Caco-2 (cell line): ENCODE results near the gene SNAI3. TPM values are rescaled to one million over a fixed set of nuclear protein-coding genes. Genes with fewer than 3 reads are reported as not detected.

Experiments used
- BruUV-seq: library from RNA; stranded (reverse); fragments of 400-500 nt; replicated peaks from 2 replicates; lab custom pipeline; 2021; lab: Mats Ljungman, UMichigan
- CTCF ChIA-PET: fragments of 300-600 bp; sonication (Branson Sonifier 250); formaldehyde crosslinking; loops from one replicate; lab custom pipeline; 2022; ENCODE audit warnings: antibody characterized with exemption; lab: Charles Lee
- POLR2A ChIA-PET: fragments of 300-600 bp; sonication (Branson Sonifier 250); formaldehyde crosslinking; loops from one replicate; lab custom pipeline; 2022; ENCODE audit warnings: antibody characterized with exemption; lab: Charles Lee
- DNase-seq, 2 experiments: peaks; one replicate each; pipeline versions ENCODE4 v3.0.0 to v3.0.0-alpha.2; 2020 to 2022
- H3K27me3 ChIP-seq: replicated peaks from 2 replicates; pipeline ENCODE4 v1.6.0; 2011; ENCODE audit warnings: low read length; ENCODE audit not compliant: control insufficient read depth, insufficient read depth
- H3K36me3 ChIP-seq: 2 replicates; pipeline ENCODE4 v1.5.1; 2011; ENCODE audit warnings: low read length; ENCODE audit not compliant: control insufficient read depth, insufficient read depth
- H3K4me1 ChIP-seq: fragments of 250-450 bp; sonication (Bioruptor Pico); 2 replicates; pipeline ENCODE4 v1.5.1; 2020; ENCODE audit warnings: mild to moderate bottlenecking
- H3K4me3 ChIP-seq: 2 replicates; pipeline ENCODE4 v1.5.1; 2011; ENCODE audit warnings: low read depth, mild to moderate bottlenecking, control low read depth, low read length
- H3K9me3 ChIP-seq: fragments of 250-450 bp; sonication (Bioruptor Pico); 2 replicates; pipeline ENCODE4 v1.5.1; 2020; ENCODE audit warnings: mild to moderate bottlenecking, moderate library complexity
- H3K27ac Mint-ChIP-seq: one replicate; pipeline ENCODE4 v1.8.0; 2022; ENCODE audit warnings: mixed read lengths; ENCODE audit not compliant: unreplicated experiment
- H3K27me3 Mint-ChIP-seq: one replicate; pipeline ENCODE4 v1.8.0; 2022; ENCODE audit warnings: mixed read lengths; ENCODE audit not compliant: insufficient read depth, unreplicated experiment
- H3K36me3 Mint-ChIP-seq: one replicate; pipeline ENCODE4 v1.8.0; 2022; ENCODE audit warnings: mild to moderate bottlenecking, mixed read lengths; ENCODE audit not compliant: insufficient read depth, unreplicated experiment
- H3K4me1 Mint-ChIP-seq: one replicate; pipeline ENCODE4 v1.8.0; 2022; ENCODE audit warnings: low read depth, mixed read lengths; ENCODE audit not compliant: unreplicated experiment
- H3K4me3 Mint-ChIP-seq: one replicate; pipeline ENCODE4 v1.8.0; 2022; ENCODE audit warnings: mild to moderate bottlenecking, moderate library complexity, mixed read lengths; ENCODE audit not compliant: unreplicated experiment
- H3K9me3 Mint-ChIP-seq: one replicate; pipeline ENCODE4 v1.8.0; 2022; ENCODE audit warnings: mixed read lengths; ENCODE audit not compliant: unreplicated experiment
- intact Hi-C: fragments of 100-400 bp; cut with micrococcal nuclease; formaldehyde crosslinking; loops from one replicate; pipeline ENCODE4 v1.10.0; 2022; ENCODE audit not compliant: unreplicated experiment
- total RNA-seq: library from RNA; stranded (reverse); gene quantifications from 2 replicates; pipeline ENCODE4 v1.2.3, GENCODE V29; 2022
- TF ChIP-seq, protein P1 (sequence below), 2 experiments: fragments of 200-600 bp in 1 of 2; IDR thresholded peaks; 1 replicate in 1 of 2; 2 replicates in 1 of 2; pipeline versions ENCODE4 v1.5.1 to v1.8.0; 2011 to 2022; ENCODE audit warnings: antibody characterized with exemption in 1 of 2, control low read depth in 1 of 2, inconsistent platforms in 1 of 2, low read depth in 1 of 2, low read length in 1 of 2, mild to moderate bottlenecking in 1 of 2, moderate library complexity in 1 of 2; ENCODE audit not compliant: insufficient read depth in 1 of 2, severe bottlenecking in 1 of 2, unreplicated experiment in 1 of 2

SNAI3 gene
- total RNA-seq, 1 experiment from 2014 or later, result 3.5 TPM

GRCh38 chr16:88697116-88697830 lies 11.0 kb upstream of the SNAI3 start:
- Histone ChIP-seq H3K36me3 (peaks cover 2% of the 10 kb centered on the region; the same call in 1 of the 2 replicates), H3K4me1 (no peaks in the 10 kb centered on the region), H3K4me3 (no peak overlapping the region), H3K9me3 (no peaks in the 10 kb centered on the region), H3K27me3 (no peaks in the 10 kb centered on the region)
- TF ChIP-seq, protein P1, sequence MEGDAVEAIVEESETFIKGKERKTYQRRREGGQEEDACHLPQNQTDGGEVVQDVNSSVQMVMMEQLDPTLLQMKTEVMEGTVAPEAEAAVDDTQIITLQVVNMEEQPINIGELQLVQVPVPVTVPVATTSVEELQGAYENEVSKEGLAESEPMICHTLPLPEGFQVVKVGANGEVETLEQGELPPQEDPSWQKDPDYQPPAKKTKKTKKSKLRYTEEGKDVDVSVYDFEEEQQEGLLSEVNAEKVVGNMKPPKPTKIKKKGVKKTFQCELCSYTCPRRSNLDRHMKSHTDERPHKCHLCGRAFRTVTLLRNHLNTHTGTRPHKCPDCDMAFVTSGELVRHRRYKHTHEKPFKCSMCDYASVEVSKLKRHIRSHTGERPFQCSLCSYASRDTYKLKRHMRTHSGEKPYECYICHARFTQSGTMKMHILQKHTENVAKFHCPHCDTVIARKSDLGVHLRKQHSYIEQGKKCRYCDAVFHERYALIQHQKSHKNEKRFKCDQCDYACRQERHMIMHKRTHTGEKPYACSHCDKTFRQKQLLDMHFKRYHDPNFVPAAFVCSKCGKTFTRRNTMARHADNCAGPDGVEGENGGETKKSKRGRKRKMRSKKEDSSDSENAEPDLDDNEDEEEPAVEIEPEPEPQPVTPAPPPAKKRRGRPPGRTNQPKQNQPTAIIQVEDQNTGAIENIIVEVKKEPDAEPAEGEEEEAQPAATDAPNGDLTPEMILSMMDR (IDR thresholded peaks at IDR 0.05; ENCODE audit: insufficient read depth in 1 of 2, low read depth in 1 of 2, low read length in 1 of 2, severe bottlenecking in 1 of 2, unreplicated experiment in 1 of 2), result no peak
- no TSS peak for BruUV-seq
- ChIA-PET POLR2A (no interaction called here), CTCF (interaction anchor here (1.2 kb wide), 1 partner anchor 24 kb away, joined by 4 read pairs; no protein-coding TSS in a partner anchor)
- Mint-ChIP-seq H3K4me3 (no peak overlapping the region), H3K36me3 (no peaks in the 10 kb centered on the region), H3K4me1 (no peaks in the 10 kb centered on the region), H3K27me3 (no peaks in the 10 kb centered on the region), H3K9me3 (no peaks in the 10 kb centered on the region), H3K27ac (no peak overlapping the region)
- intact Hi-C loops, result no loop called here
- no peak for DNase-seq

- ChIA-PET CTCF (no interaction called here), POLR2A (no interaction called here)
- H3K4me3 Mint-ChIP-seq, result no peak overlapping the region
- H3K9me3 ChIP-seq, result no peaks in the 10 kb centered on the region
- H3K36me3 ChIP-seq, result 0 out of 2 replicates have a peak, but pooled peaks cover 2% of the 10 kb centered on the region
- no peaks in the 10 kb centered on the region for H3K27me3 ChIP-seq
- DNase-seq, result no peak
- intact Hi-C loops, result no loop called here
- no peaks in the 10 kb centered on the region for H3K9me3 Mint-ChIP-seq
- BruUV-seq, result no TSS peak
- no peaks in the 10 kb centered on the region for H3K4me1 ChIP-seq
- H3K4me1 Mint-ChIP-seq, result no peaks in the 10 kb centered on the region
- TF ChIP-seq, protein P1 (IDR thresholded peaks at IDR 0.05; ENCODE audit: insufficient read depth in 1 of 2, low read depth in 1 of 2, low read length in 1 of 2, severe bottlenecking in 1 of 2, unreplicated experiment in 1 of 2), result no peak
- H3K36me3 Mint-ChIP-seq, result no peaks in the 10 kb centered on the region
- no peaks in the 10 kb centered on the region for H3K27me3 Mint-ChIP-seq
- H3K27ac Mint-ChIP-seq, result no peak overlapping the region
- no peak overlapping the region for H3K4me3 ChIP-seq
Observed at GRCh38 chr16:88696441-88696840, 10.1 kb upstream of the SNAI3 start.

DNA sequence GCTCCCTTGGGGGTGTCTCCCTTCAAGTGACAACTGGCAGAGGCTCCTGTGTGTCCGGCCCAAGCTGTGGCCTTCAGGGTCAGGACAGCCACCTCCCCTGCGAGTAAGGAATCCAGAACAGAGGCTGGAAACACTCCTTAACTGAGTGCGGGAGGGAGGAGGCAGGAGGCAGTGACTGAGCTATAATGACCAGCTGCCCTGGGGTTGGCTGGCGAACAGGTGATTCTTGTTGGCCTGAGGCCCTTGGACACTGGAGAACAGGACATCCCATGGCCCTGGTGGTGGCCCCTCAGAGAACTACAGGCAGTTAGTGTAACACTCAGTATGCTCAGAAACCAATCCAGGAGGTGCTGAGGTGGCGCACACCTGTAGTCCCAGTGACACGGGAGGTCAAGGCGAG lies 9.4 kb upstream of the SNAI3 start:
- no peaks in the 10 kb centered on the region for H3K27me3 Mint-ChIP-seq
- no peaks in the 10 kb centered on the region for H3K9me3 Mint-ChIP-seq
- H3K4me1 Mint-ChIP-seq, result no peaks in the 10 kb centered on the region
- no peak overlapping the region for H3K27ac Mint-ChIP-seq
- Histone ChIP-seq H3K27me3 (no peaks in the 10 kb centered on the region), H3K9me3 (no peaks in the 10 kb centered on the region), H3K36me3 (0 out of 2 replicates have a peak, but pooled peaks cover 2% of the 10 kb centered on the region), H3K4me1 (no peaks in the 10 kb centered on the region), H3K4me3 (no peak overlapping the region)
- no peak overlapping the region for H3K4me3 Mint-ChIP-seq
- TF ChIP-seq, protein P1 (IDR thresholded peaks at IDR 0.05; ENCODE audit: insufficient read depth in 1 of 2, low read depth in 1 of 2, low read length in 1 of 2, severe bottlenecking in 1 of 2, unreplicated experiment in 1 of 2), result no peak
- H3K36me3 Mint-ChIP-seq, result no peaks in the 10 kb centered on the region
- intact Hi-C loops, result no loop called here
- ChIA-PET CTCF (no interaction called here), POLR2A (no interaction called here)
- no TSS peak for BruUV-seq
- DNase-seq, result no peak
